ENCODE data around the gene ZNF174.

DNA sequence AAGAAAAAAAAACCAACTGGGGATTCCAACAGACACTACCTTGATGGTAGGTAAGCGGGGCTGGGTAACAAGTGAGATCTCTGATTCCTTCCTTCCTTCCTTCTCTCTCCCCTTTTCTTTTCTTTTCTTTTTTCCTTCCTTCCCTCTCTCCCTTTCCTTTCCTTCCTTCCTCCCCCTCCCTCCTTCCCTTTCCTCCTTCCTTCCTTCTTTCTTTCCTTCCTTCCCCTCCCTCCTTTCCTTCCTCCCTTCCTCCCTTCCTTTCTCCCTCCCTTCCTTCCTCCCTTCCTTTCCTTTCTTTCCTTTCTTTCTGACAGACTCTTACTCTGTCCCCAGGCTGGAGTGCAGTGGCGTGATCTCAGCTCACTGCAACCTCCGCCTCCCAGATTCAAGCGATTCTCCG, 25.3 kb upstream of the ZNF174 start:
- no peak for TF ChIP-seq EZH2phosphoT487 (IDR thresholded peaks at IDR 0.05; ENCODE audit: borderline replicate concordance, low read depth, low read length)
- TF ChIP-seq CTCF (conservative IDR thresholded peaks at IDR 0.05; ENCODE audit: low read length): no peak
